Nephron (organoid): ENCODE data around the gene RAP2B.

Source experiments
- H3K27ac Mint-ChIP-seq, 3 experiments: 2 replicates each; pipeline ENCODE4 v1.8.0; 2020; ENCODE audit warnings: mixed read lengths in 3 of 3, mild to moderate bottlenecking in 2 of 3, moderate library complexity in 1 of 3
- H3K27me3 Mint-ChIP-seq: 2 replicates; pipeline ENCODE4 v1.8.0; 2021; ENCODE audit warnings: low read depth, mild to moderate bottlenecking, moderate library complexity, mixed read lengths
- H3K36me3 Mint-ChIP-seq: 2 replicates; pipeline ENCODE4 v1.8.0; 2020; ENCODE audit warnings: low read depth, mixed read lengths
- H3K4me1 Mint-ChIP-seq: 2 replicates; pipeline ENCODE4 v1.8.0; 2020; ENCODE audit warnings: mixed read lengths
- H3K4me3 Mint-ChIP-seq, 3 experiments: 2 replicates each; pipeline ENCODE4 v1.8.0; 2020; ENCODE audit warnings: mild to moderate bottlenecking in 3 of 3, mixed read lengths in 3 of 3, moderate library complexity in 2 of 3
- H3K9me3 Mint-ChIP-seq: 2 replicates; pipeline ENCODE4 v1.8.0; 2020; ENCODE audit warnings: mixed read lengths
- TF ChIP-seq, protein P1 (sequence below), 3 experiments: fragments of 200-600 bp; sonication (generic); IDR thresholded peaks; one replicate each; pipeline ENCODE4 v1.5.0; 2021; ENCODE audit warnings: antibody characterized with exemption in 3 of 3; ENCODE audit not compliant: unreplicated experiment in 3 of 3

The RAP2B gene

DNA sequence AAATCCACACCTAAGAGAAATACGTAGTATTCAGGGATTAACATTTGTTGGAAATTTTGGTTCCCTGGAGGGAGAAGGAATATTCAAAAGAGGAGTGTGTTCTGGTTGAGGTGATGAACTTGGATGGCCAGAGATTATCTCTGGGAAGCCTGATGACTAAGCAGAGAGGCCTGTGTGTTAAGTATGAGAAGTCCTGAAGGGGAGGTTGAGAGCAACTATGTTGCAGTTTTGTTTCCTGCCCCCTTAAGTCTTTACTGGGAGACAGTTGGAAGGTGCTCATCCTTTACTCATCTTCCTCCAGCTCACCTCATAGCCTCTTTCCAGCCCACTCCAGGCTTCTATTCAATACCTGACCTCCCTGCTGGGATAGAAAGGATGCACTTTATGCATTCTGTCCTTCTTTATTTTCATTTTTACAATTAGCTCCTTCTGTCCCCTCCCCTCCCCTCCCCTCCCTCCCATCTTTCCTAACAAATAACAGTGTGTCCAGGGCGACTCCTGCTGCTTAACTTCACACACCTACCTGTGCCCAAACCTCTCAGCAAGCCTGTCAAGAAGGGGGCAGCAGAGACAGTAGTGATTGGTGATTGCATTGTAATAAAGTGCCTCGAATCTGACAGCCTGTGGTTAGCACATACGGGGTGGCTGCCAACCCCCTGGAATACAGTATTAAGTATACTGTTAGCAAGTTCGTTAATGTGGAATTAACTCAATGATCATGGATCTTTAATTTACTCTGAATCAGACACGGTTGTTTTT, 11.9 kb downstream of the RAP2B start:
- Mint-ChIP-seq H3K36me3 (no peaks in the 10 kb centered on the region), H3K9me3 (no peaks in the 10 kb centered on the region), H3K4me3 (no peak overlapping the region), H3K4me1 (no peaks in the 10 kb centered on the region), H3K27ac (no peak overlapping the region), H3K27me3 (no peaks in the 10 kb centered on the region)
- TF ChIP-seq, protein P1, sequence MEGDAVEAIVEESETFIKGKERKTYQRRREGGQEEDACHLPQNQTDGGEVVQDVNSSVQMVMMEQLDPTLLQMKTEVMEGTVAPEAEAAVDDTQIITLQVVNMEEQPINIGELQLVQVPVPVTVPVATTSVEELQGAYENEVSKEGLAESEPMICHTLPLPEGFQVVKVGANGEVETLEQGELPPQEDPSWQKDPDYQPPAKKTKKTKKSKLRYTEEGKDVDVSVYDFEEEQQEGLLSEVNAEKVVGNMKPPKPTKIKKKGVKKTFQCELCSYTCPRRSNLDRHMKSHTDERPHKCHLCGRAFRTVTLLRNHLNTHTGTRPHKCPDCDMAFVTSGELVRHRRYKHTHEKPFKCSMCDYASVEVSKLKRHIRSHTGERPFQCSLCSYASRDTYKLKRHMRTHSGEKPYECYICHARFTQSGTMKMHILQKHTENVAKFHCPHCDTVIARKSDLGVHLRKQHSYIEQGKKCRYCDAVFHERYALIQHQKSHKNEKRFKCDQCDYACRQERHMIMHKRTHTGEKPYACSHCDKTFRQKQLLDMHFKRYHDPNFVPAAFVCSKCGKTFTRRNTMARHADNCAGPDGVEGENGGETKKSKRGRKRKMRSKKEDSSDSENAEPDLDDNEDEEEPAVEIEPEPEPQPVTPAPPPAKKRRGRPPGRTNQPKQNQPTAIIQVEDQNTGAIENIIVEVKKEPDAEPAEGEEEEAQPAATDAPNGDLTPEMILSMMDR (IDR thresholded peaks at IDR 0.05; ENCODE audit: unreplicated experiment in 3 of 3): no peak

GRCh38 chr3:153176197-153176596, 14.2 kb downstream of the RAP2B start:
- Mint-ChIP-seq H3K27ac (no peak overlapping the region), H3K36me3 (no peaks in the 10 kb centered on the region), H3K4me1 (no peaks in the 10 kb centered on the region), H3K4me3 (no peak overlapping the region), H3K27me3 (no peaks in the 10 kb centered on the region), H3K9me3 (no peaks in the 10 kb centered on the region)
- TF ChIP-seq, protein P1 (IDR thresholded peaks at IDR 0.05; ENCODE audit: unreplicated experiment in 3 of 3): no peak

- H3K36me3 Mint-ChIP-seq: no peaks in the 10 kb centered on the region
- no peak overlapping the region for H3K27ac Mint-ChIP-seq
- H3K4me3 Mint-ChIP-seq: no peak overlapping the region
- TF ChIP-seq, protein P1 (IDR thresholded peaks at IDR 0.05; ENCODE audit: unreplicated experiment in 3 of 3): no peak
- no peaks in the 10 kb centered on the region for H3K27me3 Mint-ChIP-seq
- no peaks in the 10 kb centered on the region for H3K9me3 Mint-ChIP-seq
- H3K4me1 Mint-ChIP-seq: peaks cover 8% of the 10 kb centered on the region
Measured at GRCh38 chr3:153180860-153181372, 18.9 kb downstream of the RAP2B start.

DNA sequence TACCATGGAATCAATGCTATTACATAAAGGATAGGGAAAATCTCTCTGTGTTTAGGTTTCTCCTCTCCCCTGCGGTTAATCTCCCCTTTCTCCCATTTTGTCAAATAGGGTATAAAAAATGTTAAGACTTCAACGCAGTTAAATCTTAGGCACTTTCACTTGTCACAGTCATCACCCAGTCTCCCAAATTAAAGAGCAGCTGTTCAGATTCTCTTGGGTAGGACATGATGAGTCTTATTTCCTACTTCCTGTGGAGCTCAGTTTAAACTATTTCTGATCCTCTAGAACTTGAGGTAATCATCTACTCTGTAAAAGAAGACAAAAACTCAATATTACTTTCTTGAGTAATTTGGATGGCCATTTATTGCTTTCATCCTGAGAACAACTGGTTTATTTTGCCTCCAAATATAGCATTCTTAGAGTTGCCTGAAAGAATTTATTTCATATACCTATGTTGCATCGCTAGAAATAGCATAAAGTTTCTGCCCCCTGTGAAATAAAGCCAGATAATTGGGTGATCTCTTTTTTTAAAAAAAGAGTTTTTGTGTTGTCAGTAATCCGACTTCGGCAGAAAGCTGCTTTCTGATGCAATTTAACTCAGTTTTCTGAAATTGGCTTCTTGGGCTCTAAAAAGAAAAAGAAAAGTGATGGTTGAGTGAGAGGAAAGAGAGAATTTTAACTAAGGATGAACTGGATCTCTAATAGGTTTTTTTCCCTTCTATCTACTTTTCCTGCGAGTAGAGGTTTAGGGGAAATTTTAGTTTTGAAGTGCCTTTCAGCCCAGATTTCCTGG, 20.7 kb downstream of the RAP2B start:
- H3K36me3 Mint-ChIP-seq: no peaks in the 10 kb centered on the region
- no peaks in the 10 kb centered on the region for H3K9me3 Mint-ChIP-seq
- TF ChIP-seq, protein P1 (IDR thresholded peaks at IDR 0.05; ENCODE audit: unreplicated experiment in 3 of 3): no peak
- H3K4me3 Mint-ChIP-seq: no peak overlapping the region
- peaks cover 8% of the 10 kb centered on the region for H3K4me1 Mint-ChIP-seq
- H3K27ac Mint-ChIP-seq: peak overlapping the region in 1 of 3 experiments; percentile 22
- H3K27me3 Mint-ChIP-seq: no peaks in the 10 kb centered on the region

DNA sequence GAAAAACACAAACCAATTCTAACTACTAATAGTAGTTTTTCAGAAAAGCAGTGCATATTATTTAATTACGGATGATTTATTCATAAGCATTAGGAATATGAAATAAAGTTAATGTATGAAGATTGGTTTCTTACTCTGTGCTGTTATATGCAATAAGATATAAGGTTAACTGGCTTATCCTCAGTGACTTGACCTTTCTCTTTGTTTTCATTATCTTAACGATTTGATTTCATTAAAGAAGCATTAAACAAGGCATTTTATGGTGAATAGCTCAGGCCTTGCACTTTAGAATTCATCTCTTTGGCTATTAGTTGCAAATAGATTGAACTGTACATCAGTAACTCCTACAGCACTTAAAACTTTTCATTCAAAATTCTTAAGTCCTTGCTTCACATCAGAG, 28.9 kb downstream of the RAP2B start:
- no peaks in the 10 kb centered on the region for H3K9me3 Mint-ChIP-seq
- H3K4me1 Mint-ChIP-seq: no peaks in the 10 kb centered on the region
- TF ChIP-seq, protein P1 (IDR thresholded peaks at IDR 0.05; ENCODE audit: unreplicated experiment in 3 of 3): no peak
- no peaks in the 10 kb centered on the region for H3K36me3 Mint-ChIP-seq
- no peaks in the 10 kb centered on the region for H3K27me3 Mint-ChIP-seq
- no peak overlapping the region for H3K4me3 Mint-ChIP-seq
- no peak overlapping the region for H3K27ac Mint-ChIP-seq
